Loucy (cell line): ENCODE data around the gene MRPL9.

ENCODE experiments used
- EZH2phosphoT487 ChIP-seq: fragments of 200-600 bp; IDR thresholded peaks from 2 replicates; pipeline ENCODE4 v1.6.1; 2018; ENCODE audit warnings: antibody characterized with exemption, mild to moderate bottlenecking, moderate library complexity, borderline replicate concordance
- TF ChIP-seq, protein P1 (sequence below): fragments of 200-600 bp; sonication (generic); conservative IDR thresholded peaks from 2 replicates; pipeline ENCODE4 v1.5.1; 2014; ENCODE audit warnings: mild to moderate bottlenecking, antibody characterized with exemption, low read length

DNA sequence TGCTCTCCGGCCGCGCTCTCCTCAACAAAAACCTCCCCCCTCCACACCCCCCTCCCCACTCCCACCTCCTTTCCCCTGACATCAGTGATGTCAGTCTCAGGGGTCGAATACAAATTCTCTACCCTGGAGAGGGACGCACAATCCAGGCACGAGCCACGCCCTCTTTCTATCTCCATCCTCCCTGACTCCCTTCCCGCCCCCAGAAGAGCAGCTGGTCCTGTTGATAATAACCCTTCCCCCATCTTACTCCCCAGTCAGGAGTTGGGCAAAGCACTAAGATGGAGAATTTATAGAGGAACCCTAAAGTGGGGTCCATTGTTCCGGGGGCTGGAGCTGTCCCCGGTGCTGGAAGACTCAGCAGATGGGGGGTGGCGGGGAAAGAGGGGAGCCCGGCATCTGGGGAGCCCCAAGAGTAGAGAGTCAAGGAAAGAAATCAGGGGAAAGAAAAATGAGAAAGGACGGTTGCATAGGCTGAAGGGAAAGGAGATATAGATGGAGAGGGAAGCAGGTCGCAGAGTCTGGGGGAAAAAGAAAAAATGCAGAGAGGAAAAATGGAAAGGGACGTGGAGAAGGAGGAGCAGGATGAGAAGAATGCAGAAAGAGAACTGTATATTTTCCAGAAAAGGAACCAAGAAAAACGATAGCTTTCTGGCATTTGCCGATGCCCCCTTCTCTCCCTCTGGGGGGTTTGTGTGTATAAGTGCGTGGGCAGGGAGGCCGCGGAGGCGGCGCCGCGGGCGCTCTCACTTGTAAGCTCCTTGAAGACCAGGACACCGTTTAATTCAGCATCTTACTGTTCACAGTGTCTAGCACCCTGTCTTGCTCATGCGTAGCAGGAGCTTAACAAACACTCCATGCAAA is 46.3 kb downstream of the MRPL9 start, which contains the start of gene CELF3:
- TF ChIP-seq, protein P1, sequence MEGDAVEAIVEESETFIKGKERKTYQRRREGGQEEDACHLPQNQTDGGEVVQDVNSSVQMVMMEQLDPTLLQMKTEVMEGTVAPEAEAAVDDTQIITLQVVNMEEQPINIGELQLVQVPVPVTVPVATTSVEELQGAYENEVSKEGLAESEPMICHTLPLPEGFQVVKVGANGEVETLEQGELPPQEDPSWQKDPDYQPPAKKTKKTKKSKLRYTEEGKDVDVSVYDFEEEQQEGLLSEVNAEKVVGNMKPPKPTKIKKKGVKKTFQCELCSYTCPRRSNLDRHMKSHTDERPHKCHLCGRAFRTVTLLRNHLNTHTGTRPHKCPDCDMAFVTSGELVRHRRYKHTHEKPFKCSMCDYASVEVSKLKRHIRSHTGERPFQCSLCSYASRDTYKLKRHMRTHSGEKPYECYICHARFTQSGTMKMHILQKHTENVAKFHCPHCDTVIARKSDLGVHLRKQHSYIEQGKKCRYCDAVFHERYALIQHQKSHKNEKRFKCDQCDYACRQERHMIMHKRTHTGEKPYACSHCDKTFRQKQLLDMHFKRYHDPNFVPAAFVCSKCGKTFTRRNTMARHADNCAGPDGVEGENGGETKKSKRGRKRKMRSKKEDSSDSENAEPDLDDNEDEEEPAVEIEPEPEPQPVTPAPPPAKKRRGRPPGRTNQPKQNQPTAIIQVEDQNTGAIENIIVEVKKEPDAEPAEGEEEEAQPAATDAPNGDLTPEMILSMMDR: no peak
- TF ChIP-seq EZH2phosphoT487: no peak
